OCI-LY1 (cell line): ENCODE measurements around the gene PITPNM3.

Experiments used
- H2AFZ ChIP-seq: fragments of 200-600 bp; sonication (generic), shearing (Covaris generic); 2 replicates; pipeline ENCODE4 v1.6.0; 2014; ENCODE audit warnings: antibody characterized with exemption, mild to moderate bottlenecking, low read length
- H3F3A ChIP-seq: fragments of 200-600 bp; sonication (generic), shearing (Covaris generic); 2 replicates; pipeline ENCODE4 v1.6.0; 2014; ENCODE audit warnings: mild to moderate bottlenecking, antibody characterized with exemption, low read length, moderate library complexity; ENCODE audit not compliant: insufficient read depth
- H3K27ac ChIP-seq: fragments of 200-600 bp; sonication (generic); 2 replicates; pipeline ENCODE4 v1.5.1; 2014; ENCODE audit warnings: low read length, mixed run types, mild to moderate bottlenecking, low read depth; ENCODE audit not compliant: poor library complexity, severe bottlenecking
- H3K27me3 ChIP-seq: fragments of 200-600 bp; sonication (generic); 2 replicates; pipeline ENCODE4 v1.6.0; 2014; ENCODE audit warnings: antibody characterized with exemption, mild to moderate bottlenecking, low read length, moderate library complexity; ENCODE audit not compliant: insufficient read depth
- H3K36me3 ChIP-seq: fragments of 200-600 bp; sonication (generic); 2 replicates; pipeline ENCODE4 v1.6.1; 2014; ENCODE audit warnings: mild to moderate bottlenecking, antibody characterized with exemption, low read length, moderate library complexity, mixed read lengths; ENCODE audit not compliant: insufficient read depth
- H3K4me1 ChIP-seq: fragments of 200-600 bp; sonication (generic); 2 replicates; pipeline ENCODE4 v1.5.1; 2014; ENCODE audit warnings: mild to moderate bottlenecking, low read length, moderate library complexity; ENCODE audit not compliant: insufficient read depth, severe bottlenecking
- H3K4me2 ChIP-seq: fragments of 200-600 bp; sonication (generic), shearing (Covaris generic); 2 replicates; pipeline ENCODE4 v1.6.1; 2014; ENCODE audit warnings: low read length
- H3K4me3 ChIP-seq: fragments of 200-600 bp; sonication (generic); 2 replicates; pipeline ENCODE4 v1.5.1; 2014; ENCODE audit warnings: low read length, low read depth, mild to moderate bottlenecking, mixed read lengths; ENCODE audit not compliant: poor library complexity, severe bottlenecking
- H3K79me2 ChIP-seq: fragments of 200-600 bp; shearing (Covaris generic); 2 replicates; pipeline ENCODE4 v1.6.1; 2016; ENCODE audit warnings: mixed run types, low read length, mixed read lengths; ENCODE audit not compliant: insufficient read depth
- H3K9ac ChIP-seq: fragments of 200-600 bp; sonication (generic), shearing (Covaris generic); 2 replicates; pipeline ENCODE4 v1.6.1; 2014; ENCODE audit warnings: mild to moderate bottlenecking, low read length, mixed read lengths
- H3K9me2 ChIP-seq: fragments of 200-600 bp; sonication (generic), shearing (Covaris generic); 2 replicates; pipeline ENCODE4 v1.6.1; 2014; ENCODE audit warnings: low read depth, mild to moderate bottlenecking, low read length, mixed read lengths
- H3K9me3 ChIP-seq: fragments of 200-600 bp; shearing (Covaris generic); 2 replicates; pipeline ENCODE4 v1.6.1; 2014; ENCODE audit warnings: low read length, mixed read lengths
- H4K20me1 ChIP-seq: fragments of 200-600 bp; sonication (generic), shearing (Covaris generic); 2 replicates; pipeline ENCODE4 v1.6.0; 2016; ENCODE audit warnings: mild to moderate bottlenecking, low read length; ENCODE audit not compliant: insufficient read depth
- EZH2 ChIP-seq: fragments of 200-600 bp; sonication (generic), shearing (Covaris generic); IDR thresholded peaks from 2 replicates; pipeline ENCODE4 v1.8.0; 2017; ENCODE audit warnings: borderline replicate concordance, mixed run types, mild to moderate bottlenecking, antibody characterized with exemption, low read length, moderate library complexity, mixed read lengths
- TF ChIP-seq, protein P1 (sequence below): fragments of 200-600 bp; sonication (generic), shearing (Covaris generic); IDR thresholded peaks from 2 replicates; pipeline ENCODE4 v1.5.1; 2017; ENCODE audit warnings: mild to moderate bottlenecking, antibody characterized with exemption, low read length, moderate library complexity, mixed read lengths

The PITPNM3 gene

GRCh38 chr17:6588165-6588564, 31.8 kb upstream of the PITPNM3 start:
- Histone ChIP-seq H3K9me2 (no peaks in the 10 kb centered on the region), H3K9me3 (peaks cover 6% of the 10 kb centered on the region), H3K27me3 (no peaks in the 10 kb centered on the region), H3K79me2 (no peaks in the 10 kb centered on the region), H4K20me1 (no peaks in the 10 kb centered on the region), H3K4me1 (no peaks in the 10 kb centered on the region), H2AFZ (no peak overlapping the region), H3F3A (no peaks in the 10 kb centered on the region), H3K9ac (no peak overlapping the region), H3K4me2 (no peak overlapping the region), H3K36me3 (peaks cover 75% of the 10 kb centered on the region), H3K4me3 (no peak overlapping the region), H3K27ac (no peak overlapping the region)
- TF ChIP-seq EZH2 = no peak
- TF ChIP-seq, protein P1, sequence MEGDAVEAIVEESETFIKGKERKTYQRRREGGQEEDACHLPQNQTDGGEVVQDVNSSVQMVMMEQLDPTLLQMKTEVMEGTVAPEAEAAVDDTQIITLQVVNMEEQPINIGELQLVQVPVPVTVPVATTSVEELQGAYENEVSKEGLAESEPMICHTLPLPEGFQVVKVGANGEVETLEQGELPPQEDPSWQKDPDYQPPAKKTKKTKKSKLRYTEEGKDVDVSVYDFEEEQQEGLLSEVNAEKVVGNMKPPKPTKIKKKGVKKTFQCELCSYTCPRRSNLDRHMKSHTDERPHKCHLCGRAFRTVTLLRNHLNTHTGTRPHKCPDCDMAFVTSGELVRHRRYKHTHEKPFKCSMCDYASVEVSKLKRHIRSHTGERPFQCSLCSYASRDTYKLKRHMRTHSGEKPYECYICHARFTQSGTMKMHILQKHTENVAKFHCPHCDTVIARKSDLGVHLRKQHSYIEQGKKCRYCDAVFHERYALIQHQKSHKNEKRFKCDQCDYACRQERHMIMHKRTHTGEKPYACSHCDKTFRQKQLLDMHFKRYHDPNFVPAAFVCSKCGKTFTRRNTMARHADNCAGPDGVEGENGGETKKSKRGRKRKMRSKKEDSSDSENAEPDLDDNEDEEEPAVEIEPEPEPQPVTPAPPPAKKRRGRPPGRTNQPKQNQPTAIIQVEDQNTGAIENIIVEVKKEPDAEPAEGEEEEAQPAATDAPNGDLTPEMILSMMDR = no peak

- Histone ChIP-seq H3K9me2 (no peaks in the 10 kb centered on the region), H2AFZ (no peak overlapping the region), H3K9ac (no peak overlapping the region), H3K79me2 (no peaks in the 10 kb centered on the region), H3F3A (no peaks in the 10 kb centered on the region), H3K27ac (no peak overlapping the region), H3K4me3 (no peak overlapping the region), H3K36me3 (peaks cover 82% of the 10 kb centered on the region), H3K9me3 (peaks cover 8% of the 10 kb centered on the region), H3K4me2 (no peak overlapping the region), H4K20me1 (no peaks in the 10 kb centered on the region), H3K4me1 (no peaks in the 10 kb centered on the region), H3K27me3 (no peaks in the 10 kb centered on the region)
- no peak for TF ChIP-seq EZH2
- TF ChIP-seq, protein P1 = no peak
Measured at GRCh38 chr17:6587310-6587709, 31.0 kb upstream of the PITPNM3 start.

GRCh38 chr17:6583411-6583810, 27.1 kb upstream of the PITPNM3 start:
- peaks cover 56% of the 10 kb centered on the region for H3K36me3 ChIP-seq
- H3K9me3 ChIP-seq = peaks cover 8% of the 10 kb centered on the region
- no peaks in the 10 kb centered on the region for H3F3A ChIP-seq
- no peak overlapping the region for H3K4me3 ChIP-seq
- H2AFZ ChIP-seq = no peak overlapping the region
- no peaks in the 10 kb centered on the region for H3K4me1 ChIP-seq
- H3K27me3 ChIP-seq = no peaks in the 10 kb centered on the region
- no peaks in the 10 kb centered on the region for H3K79me2 ChIP-seq
- H3K9me2 ChIP-seq = no peaks in the 10 kb centered on the region
- no peak overlapping the region for H3K4me2 ChIP-seq
- no peak for TF ChIP-seq EZH2
- TF ChIP-seq, protein P1 = no peak
- no peak overlapping the region for H3K27ac ChIP-seq
- no peak overlapping the region for H3K9ac ChIP-seq
- H4K20me1 ChIP-seq = no peaks in the 10 kb centered on the region
